ENCODE data around the gene GNG7. TPM values are rescaled to one million over a fixed set of nuclear protein-coding genes. Genes with fewer than 3 reads are reported as not detected.

The GNG7 gene
- polyA plus RNA-seq, 4 donors = 0.99 to 3.5 (median 2.6) TPM; not detected in 1

DNA sequence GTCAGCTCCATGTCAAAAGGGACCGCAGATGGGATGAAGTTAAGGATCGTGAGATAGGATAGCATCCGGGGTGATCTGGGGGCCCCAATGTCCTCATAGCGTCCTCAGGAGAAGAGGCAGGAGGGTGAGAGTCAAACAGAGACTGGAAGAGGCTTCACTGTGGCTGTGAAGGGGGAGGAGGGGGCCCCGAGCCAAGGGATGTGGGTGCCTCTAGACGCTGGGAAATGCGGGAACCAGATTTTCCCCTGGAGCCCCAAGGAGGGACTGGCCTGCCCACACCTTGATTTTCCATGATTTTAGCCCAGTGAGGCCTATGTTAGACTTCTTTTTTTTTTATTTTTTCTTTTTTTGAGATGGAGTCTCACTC lies 61.2 kb downstream of the GNG7 start:
- Histone ChIP-seq H3K4me1 (ENCODE audit: control insufficient read depth in 3 of 3, insufficient read depth in 2 of 3, low read depth in 1 of 3, low read length in 2 of 3) (peaks cover 0 to 3% (median 0%) of the 10 kb centered on the region in 3 donors), H3K4me3 (ENCODE audit: low read depth in 1 of 3, low read length in 3 of 3) (no peak overlapping the region), H3K9me3 (ENCODE audit: control insufficient read depth in 2 of 2, insufficient read depth in 1 of 2, low read depth in 1 of 2, low read length in 1 of 2) (no peaks in the 10 kb centered on the region), H3K27ac (ENCODE audit: low read depth in 1 of 3, low read length in 2 of 3) (no peak overlapping the region), H3K36me3 (ENCODE audit: control insufficient read depth in 3 of 3, insufficient read depth in 2 of 3, low read depth in 1 of 3, low read length in 3 of 3) (no peaks in the 10 kb centered on the region), H3K27me3 (ENCODE audit: control insufficient read depth in 3 of 3, insufficient read depth in 3 of 3, low read length in 3 of 3) (peaks cover 0 to 12% (median 0%) of the 10 kb centered on the region in 3 donors)
- WGBS, 3 donors = 81 to 90% (median 83%) methylated on average over 7 of the region's 7 CpGs
- FAIRE-seq (no peak), DNase-seq (no peak)

- FAIRE-seq = no peak
- Histone ChIP-seq H3K9me3 (ENCODE audit: control insufficient read depth in 2 of 2, insufficient read depth in 1 of 2, low read depth in 1 of 2, low read length in 1 of 2) (no peaks in the 10 kb centered on the region), H3K27me3 (ENCODE audit: control insufficient read depth in 3 of 3, insufficient read depth in 3 of 3, low read length in 3 of 3) (peaks cover 0 to 12% (median 0%) of the 10 kb centered on the region in 3 donors), H3K27ac (ENCODE audit: low read depth in 1 of 3, low read length in 2 of 3) (no peak overlapping the region), H3K4me1 (ENCODE audit: control insufficient read depth in 3 of 3, insufficient read depth in 2 of 3, low read depth in 1 of 3, low read length in 2 of 3) (peaks cover 0 to 3% (median 0%) of the 10 kb centered on the region in 3 donors), H3K36me3 (ENCODE audit: control insufficient read depth in 3 of 3, insufficient read depth in 2 of 3, low read depth in 1 of 3, low read length in 3 of 3) (no peaks in the 10 kb centered on the region), H3K4me3 (ENCODE audit: low read depth in 1 of 3, low read length in 3 of 3) (no peak overlapping the region)
- no peak for DNase-seq
- 80% methylated on average over 17 of the region's 17 CpGs for WGBS, 3 donors
Measured at GRCh38 chr19:2640563-2641331, 61.7 kb downstream of the GNG7 start.

DNA sequence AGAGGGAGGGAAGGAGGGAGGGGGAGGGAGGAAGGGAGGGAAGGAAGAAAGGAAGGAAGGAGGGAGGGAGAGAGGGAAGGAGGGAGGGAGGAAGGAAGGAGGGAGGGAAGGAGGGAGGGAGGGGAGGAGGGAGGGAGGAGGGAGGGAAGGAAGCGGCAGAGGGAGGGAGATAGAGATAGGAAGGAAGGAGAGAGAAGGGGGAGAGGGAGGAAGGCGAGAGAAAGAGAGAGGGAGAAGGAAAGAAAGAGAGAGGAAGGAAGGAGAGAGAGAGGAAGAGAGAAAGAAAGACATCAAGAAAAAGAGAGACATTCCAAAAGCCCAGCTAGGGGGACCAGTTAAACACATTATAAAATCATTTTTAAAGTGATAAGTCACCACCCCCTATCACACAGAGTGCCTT lies 62.5 kb downstream of the GNG7 start:
- H3K9me3 ChIP-seq (ENCODE audit: control insufficient read depth in 2 of 2, insufficient read depth in 1 of 2, low read depth in 1 of 2, low read length in 1 of 2) = no peaks in the 10 kb centered on the region
- H3K27ac ChIP-seq (ENCODE audit: low read depth in 1 of 3, low read length in 2 of 3) = no peak overlapping the region
- H3K4me3 ChIP-seq (ENCODE audit: low read depth in 1 of 3, low read length in 3 of 3) = no peak overlapping the region
- peaks cover 0 to 3% (median 0%) of the 10 kb centered on the region in 3 donors for H3K4me1 ChIP-seq (ENCODE audit: control insufficient read depth in 3 of 3, insufficient read depth in 2 of 3, low read depth in 1 of 3, low read length in 2 of 3)
- peaks cover 0 to 12% (median 0%) of the 10 kb centered on the region in 3 donors for H3K27me3 ChIP-seq (ENCODE audit: control insufficient read depth in 3 of 3, insufficient read depth in 3 of 3, low read length in 3 of 3)
- no peak for FAIRE-seq
- WGBS, 3 donors = 47 to 76% (median 56%) methylated on average over 2 of the region's 2 CpGs
- no peaks in the 10 kb centered on the region for H3K36me3 ChIP-seq (ENCODE audit: control insufficient read depth in 3 of 3, insufficient read depth in 2 of 3, low read depth in 1 of 3, low read length in 3 of 3)
- no peak for DNase-seq

- WGBS, 3 donors = 32 to 52% (median 41%) methylated on average over 3 of the region's 3 CpGs
- Histone ChIP-seq H3K4me3 (ENCODE audit: low read depth in 1 of 3, low read length in 3 of 3) (no peak overlapping the region), H3K27me3 (ENCODE audit: control insufficient read depth in 3 of 3, insufficient read depth in 3 of 3, low read length in 3 of 3) (peaks cover 0 to 22% (median 0%) of the 10 kb centered on the region in 3 donors), H3K36me3 (ENCODE audit: control insufficient read depth in 3 of 3, insufficient read depth in 2 of 3, low read depth in 1 of 3, low read length in 3 of 3) (no peaks in the 10 kb centered on the region), H3K27ac (ENCODE audit: low read depth in 1 of 3, low read length in 2 of 3) (no peak overlapping the region), H3K4me1 (ENCODE audit: control insufficient read depth in 3 of 3, insufficient read depth in 2 of 3, low read depth in 1 of 3, low read length in 2 of 3) (peaks cover 0 to 3% (median 0%) of the 10 kb centered on the region in 3 donors), H3K9me3 (ENCODE audit: control insufficient read depth in 2 of 2, insufficient read depth in 1 of 2, low read depth in 1 of 2, low read length in 1 of 2) (no peaks in the 10 kb centered on the region)
- no peak for FAIRE-seq
- DNase-seq = no peak
Measured at GRCh38 chr19:2638417-2638940, 64.0 kb downstream of the GNG7 start.

- peaks cover 0 to 22% (median 0%) of the 10 kb centered on the region in 3 donors for H3K27me3 ChIP-seq (ENCODE audit: control insufficient read depth in 3 of 3, insufficient read depth in 3 of 3, low read length in 3 of 3)
- DNase-seq (peak; percentile 34 to 48), FAIRE-seq (no peak)
- peaks cover 0 to 3% (median 0%) of the 10 kb centered on the region in 3 donors for H3K4me1 ChIP-seq (ENCODE audit: control insufficient read depth in 3 of 3, insufficient read depth in 2 of 3, low read depth in 1 of 3, low read length in 2 of 3)
- H3K9me3 ChIP-seq (ENCODE audit: control insufficient read depth in 2 of 2, insufficient read depth in 1 of 2, low read depth in 1 of 2, low read length in 1 of 2) = no peaks in the 10 kb centered on the region
- no peaks in the 10 kb centered on the region for H3K36me3 ChIP-seq (ENCODE audit: control insufficient read depth in 3 of 3, insufficient read depth in 2 of 3, low read depth in 1 of 3, low read length in 3 of 3)
- 9 to 20% (median 18%) methylated on average over 34 to 37 of the region's 37 CpGs for WGBS, 3 donors
- H3K27ac ChIP-seq (ENCODE audit: low read depth in 1 of 3, low read length in 2 of 3) = no peak overlapping the region
- H3K4me3 ChIP-seq (ENCODE audit: low read depth in 1 of 3, low read length in 3 of 3) = no peak overlapping the region
Measured at GRCh38 chr19:2636897-2637683, 65.4 kb downstream of the GNG7 start.

DNA sequence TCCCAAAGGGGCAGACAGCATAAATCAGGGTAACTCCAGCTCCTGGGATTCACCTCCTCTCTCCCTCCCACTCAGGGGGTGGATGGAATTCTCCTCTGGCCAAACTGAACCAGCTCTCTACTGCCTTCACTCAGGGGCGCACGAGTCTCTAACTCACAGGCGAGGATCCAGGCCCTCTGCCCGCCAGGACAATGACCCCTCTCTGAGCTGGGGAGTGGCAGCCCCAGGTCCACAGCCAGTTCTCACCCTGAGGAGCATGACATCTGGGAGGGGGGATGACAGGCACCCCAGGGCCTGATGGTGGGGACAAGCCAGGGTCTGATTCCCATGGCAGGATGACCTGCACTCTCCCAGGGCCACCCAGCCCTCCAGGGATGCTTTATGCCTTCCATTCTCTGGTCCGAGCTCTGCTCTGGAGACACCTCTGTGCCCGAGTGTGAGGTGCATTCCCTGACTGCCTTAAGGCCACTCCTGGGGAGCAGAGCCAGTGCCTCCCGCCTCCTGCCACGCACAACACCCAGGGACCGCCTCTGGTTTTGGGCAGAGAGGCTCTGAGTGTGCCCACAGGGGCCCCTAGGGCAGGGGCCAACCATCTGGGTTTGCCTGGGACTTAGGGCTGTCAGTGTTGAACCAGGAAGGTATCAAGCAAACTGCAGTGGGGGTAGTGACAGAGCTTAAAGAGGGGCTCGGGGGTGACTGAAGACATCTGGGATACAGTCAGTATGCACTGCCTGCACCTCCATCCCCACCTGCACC lies 66.2 kb downstream of the GNG7 start:
- no peak for FAIRE-seq
- peaks cover 0 to 5% of the 10 kb centered on the region in 2 donors for H3K9me3 ChIP-seq (ENCODE audit: control insufficient read depth in 2 of 2, insufficient read depth in 1 of 2, low read depth in 1 of 2, low read length in 1 of 2)
- no peak overlapping the region for H3K4me3 ChIP-seq (ENCODE audit: low read depth in 1 of 3, low read length in 3 of 3)
- WGBS, 3 donors = 62 to 70% (median 62%) methylated on average over 9 to 10 of the region's 10 CpGs
- DNase-seq = no peak
- peaks cover 0 to 3% (median 0%) of the 10 kb centered on the region in 3 donors for H3K4me1 ChIP-seq (ENCODE audit: control insufficient read depth in 3 of 3, insufficient read depth in 2 of 3, low read depth in 1 of 3, low read length in 2 of 3)
- H3K36me3 ChIP-seq (ENCODE audit: control insufficient read depth in 3 of 3, insufficient read depth in 2 of 3, low read depth in 1 of 3, low read length in 3 of 3) = no peaks in the 10 kb centered on the region
- H3K27me3 ChIP-seq (ENCODE audit: control insufficient read depth in 3 of 3, insufficient read depth in 3 of 3, low read length in 3 of 3) = peaks cover 0 to 22% (median 0%) of the 10 kb centered on the region in 3 donors
- no peak overlapping the region for H3K27ac ChIP-seq (ENCODE audit: low read depth in 1 of 3, low read length in 2 of 3)

DNA sequence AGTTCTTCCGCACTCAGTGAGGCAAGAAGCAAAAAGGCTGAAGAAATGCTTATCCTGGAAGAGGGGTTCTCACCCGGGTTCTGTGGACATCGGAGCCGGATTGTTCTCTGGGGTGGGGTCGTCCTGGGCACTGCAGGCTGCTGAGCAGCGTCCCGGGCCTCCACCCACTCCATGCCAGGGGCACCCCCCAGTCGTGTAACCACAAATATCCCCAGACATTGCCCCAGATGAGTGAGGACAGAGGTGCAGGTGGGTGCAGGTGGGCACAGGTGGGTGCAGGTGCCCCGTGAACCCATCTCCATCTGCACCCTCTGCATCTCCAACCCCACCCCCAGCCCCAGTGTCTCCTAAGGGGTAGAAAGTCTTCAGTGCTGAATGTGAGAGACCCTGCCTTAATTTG lies 67.5 kb downstream of the GNG7 start:
- Histone ChIP-seq H3K9me3 (ENCODE audit: control insufficient read depth in 2 of 2, insufficient read depth in 1 of 2, low read depth in 1 of 2, low read length in 1 of 2) (peaks cover 0 to 18% of the 10 kb centered on the region in 2 donors), H3K27me3 (ENCODE audit: control insufficient read depth in 3 of 3, insufficient read depth in 3 of 3, low read length in 3 of 3) (peaks cover 0 to 22% (median 0%) of the 10 kb centered on the region in 3 donors), H3K27ac (ENCODE audit: low read depth in 1 of 3, low read length in 2 of 3) (no peak overlapping the region), H3K36me3 (ENCODE audit: control insufficient read depth in 3 of 3, insufficient read depth in 2 of 3, low read depth in 1 of 3, low read length in 3 of 3) (no peaks in the 10 kb centered on the region), H3K4me3 (ENCODE audit: low read depth in 1 of 3, low read length in 3 of 3) (no peak overlapping the region), H3K4me1 (ENCODE audit: control insufficient read depth in 3 of 3, insufficient read depth in 2 of 3, low read depth in 1 of 3, low read length in 2 of 3) (peaks cover 0 to 3% (median 1%) of the 10 kb centered on the region in 3 donors)
- 54 to 70% (median 60%) methylated on average over 9 of the region's 9 CpGs for WGBS, 3 donors
- FAIRE-seq = no peak
- no peak for DNase-seq

Data from small intestine (tissue), 7 donors.